HG03521 (cell line): ENCODE measurements around the gene ADAMTS16.
"Not testable (repeated sequence)": the region's sequence is repeated elsewhere in the genome, so short reads cannot be mapped to it uniquely, and the experiment has no call there.

Experiments
- ATAC-seq: cut with Tn5 transposase; IDR thresholded peaks from one replicate; pipeline ENCODE4 v1.9.1; 2021; ENCODE audit warnings: mild to moderate bottlenecking, moderate library complexity; ENCODE audit not compliant: unreplicated experiment

The ADAMTS16 gene

DNA sequence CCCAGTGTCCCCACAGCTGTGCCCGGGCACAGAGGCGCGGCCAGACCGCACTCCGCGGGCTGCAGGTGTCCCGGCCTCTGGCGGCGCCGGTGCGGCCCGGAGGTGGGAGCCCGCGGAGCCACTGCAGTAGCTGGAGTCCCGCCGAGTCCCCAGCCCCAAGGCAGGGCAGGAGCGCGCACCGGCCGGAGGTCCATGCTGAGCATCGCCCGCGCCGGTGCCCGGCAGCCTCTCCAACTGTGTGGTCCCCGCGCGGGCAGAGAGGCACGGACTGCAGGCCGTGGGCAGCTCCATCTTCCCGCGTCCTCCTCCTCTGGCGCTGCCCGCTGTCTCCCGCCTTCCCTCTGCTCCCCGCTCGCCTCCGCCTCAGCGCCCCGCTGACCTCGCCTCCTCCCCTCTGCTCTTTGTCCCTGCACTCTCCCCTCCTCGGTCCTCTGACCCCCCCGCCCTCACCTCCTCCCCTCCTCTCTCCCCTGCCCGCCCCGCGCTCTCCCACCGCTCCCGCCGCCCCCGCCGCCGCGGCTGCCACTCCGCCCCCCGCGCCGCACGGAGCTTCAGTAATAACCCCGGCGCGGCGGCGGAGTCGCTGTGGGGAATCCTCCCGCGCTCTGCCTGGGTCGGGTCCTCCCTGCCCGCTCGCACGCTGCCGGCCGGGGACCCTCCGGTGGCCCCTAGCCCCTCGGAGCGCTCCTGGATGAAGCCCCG lies at the start of gene ADAMTS16:
Gene ADAMTS16 (plus strand): TSS at position 554 of the 702 bp plus-strand sequence. CDS start 138 bp downstream, at position 692.
- ATAC-seq: no peak

DNA sequence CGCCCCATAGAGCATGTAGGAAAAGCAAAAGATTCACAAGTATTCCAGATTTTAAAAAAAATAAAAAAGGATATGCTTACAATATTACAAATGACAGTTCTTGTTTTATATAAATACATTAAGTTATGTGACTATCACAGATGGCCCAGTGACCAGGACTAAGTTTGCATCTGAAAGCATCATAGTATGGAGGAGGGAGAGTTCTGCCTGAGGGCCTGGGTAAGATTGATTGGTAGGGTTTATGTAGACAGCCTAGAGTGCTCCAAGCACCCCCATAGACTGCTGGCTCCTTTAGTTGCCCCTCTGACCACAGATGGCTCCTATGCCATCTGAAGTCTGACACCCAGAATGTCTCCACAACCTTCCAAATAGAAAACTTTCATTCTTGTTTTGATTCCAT lies 48.0 kb upstream of the ADAMTS16 start:
- no peak for ATAC-seq

DNA sequence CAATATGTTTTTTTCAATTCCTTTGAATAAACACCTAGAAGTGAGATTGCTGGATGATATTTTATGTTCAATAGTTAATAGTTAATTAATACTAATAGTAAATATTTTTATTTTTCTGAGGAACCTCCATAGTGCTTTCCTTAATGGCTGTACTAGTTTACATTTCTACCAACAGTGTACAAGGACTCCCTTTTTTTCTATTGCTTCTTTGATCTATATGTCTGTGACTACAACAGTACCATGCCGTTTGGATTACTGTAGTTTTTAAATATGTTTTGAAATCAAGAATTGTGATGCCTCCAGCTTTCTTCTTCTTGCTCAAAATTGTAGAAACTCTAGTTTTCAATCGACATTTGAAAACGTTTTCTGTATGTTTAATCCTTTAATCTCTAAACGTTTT lies 39.5 kb upstream of the ADAMTS16 start:
- ATAC-seq: no peak

GRCh38 chr5:5101676-5102075 lies 38.5 kb upstream of the ADAMTS16 start:
- no peak for ATAC-seq

DNA sequence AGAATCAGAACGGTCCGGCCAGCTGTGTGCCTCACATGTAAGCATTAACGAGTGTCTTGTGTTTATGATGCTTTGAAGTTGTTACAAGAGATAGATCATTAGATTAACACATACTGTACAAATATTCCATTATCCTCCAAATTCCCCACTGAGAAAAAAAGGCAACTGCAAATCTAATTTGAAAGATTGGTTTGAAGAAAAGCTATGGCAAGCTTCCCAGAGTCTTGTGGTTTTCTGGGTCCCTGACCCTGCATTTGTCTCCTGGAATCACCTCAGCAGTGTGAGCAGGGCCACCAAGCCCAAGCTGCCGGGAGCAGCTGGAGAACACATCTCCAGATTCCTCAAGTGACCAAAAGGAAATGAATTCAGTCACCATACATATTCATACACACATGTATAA lies 36.9 kb upstream of the ADAMTS16 start:
- no peak for ATAC-seq

- no peak for ATAC-seq
Observed at GRCh38 chr5:5104550-5104949, 35.6 kb upstream of the ADAMTS16 start.

GRCh38 chr5:5105531-5105930 lies 34.6 kb upstream of the ADAMTS16 start:
- ATAC-seq: no peak

GRCh38 chr5:5116956-5117355 lies 23.2 kb upstream of the ADAMTS16 start:
- no peak for ATAC-seq

DNA sequence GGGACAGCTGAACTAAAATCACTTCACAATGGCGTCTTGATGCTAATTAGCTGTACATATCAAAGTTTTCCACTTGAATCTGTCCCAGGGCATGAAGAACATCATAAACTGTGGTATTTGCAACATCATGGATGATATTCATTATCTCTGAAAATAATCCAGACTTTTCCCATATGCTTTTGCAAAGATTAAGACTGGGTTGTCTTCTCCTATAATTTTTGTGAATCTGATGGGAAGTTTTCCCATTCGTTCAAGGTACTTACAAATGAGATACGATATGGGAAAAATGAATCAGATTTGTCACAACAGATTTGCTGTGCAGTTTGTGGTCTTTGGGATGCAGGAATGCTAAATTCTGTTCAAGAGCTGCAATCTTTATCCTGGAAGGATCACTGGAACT lies 17.4 kb upstream of the ADAMTS16 start:
- no peak for ATAC-seq

DNA sequence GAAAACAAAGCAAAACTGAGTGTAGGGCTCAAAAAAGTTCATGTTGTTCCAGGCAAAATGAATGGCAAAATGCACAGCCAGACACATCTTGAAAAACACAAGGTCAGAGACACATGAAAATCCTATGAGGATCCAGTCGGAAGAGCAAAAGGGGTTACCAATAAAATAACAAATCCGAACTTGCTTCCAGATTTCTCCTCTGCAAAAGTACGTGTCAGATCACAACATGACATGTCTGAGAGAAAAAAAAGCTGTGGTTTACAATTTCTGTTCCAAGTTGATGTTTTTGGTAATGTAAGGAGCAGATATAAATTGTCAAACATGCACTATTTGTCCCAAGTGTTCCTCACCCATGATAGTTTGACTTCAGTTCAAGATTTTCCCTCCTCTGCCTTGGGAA lies 15.9 kb upstream of the ADAMTS16 start:
- no peak for ATAC-seq

DNA sequence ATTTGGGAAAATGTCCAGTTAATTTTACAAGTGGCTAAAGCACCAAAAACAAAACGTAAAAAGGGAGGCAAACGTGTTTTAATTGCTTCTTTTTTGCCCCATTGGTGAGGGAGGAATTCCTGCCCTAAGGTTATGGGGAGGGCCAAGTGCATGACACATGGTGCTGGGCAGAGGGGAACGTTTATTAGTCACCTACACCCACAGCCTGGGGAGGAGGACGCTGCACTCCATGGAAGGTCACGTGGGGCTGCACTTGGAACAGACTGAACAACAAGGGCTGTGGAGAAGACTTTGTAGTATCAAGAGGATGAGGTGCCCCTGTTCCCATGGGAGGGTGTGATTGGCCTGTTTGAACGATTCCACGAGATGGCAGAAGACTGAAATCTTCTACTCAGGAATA lies 13.7 kb upstream of the ADAMTS16 start:
- no peak for ATAC-seq

DNA sequence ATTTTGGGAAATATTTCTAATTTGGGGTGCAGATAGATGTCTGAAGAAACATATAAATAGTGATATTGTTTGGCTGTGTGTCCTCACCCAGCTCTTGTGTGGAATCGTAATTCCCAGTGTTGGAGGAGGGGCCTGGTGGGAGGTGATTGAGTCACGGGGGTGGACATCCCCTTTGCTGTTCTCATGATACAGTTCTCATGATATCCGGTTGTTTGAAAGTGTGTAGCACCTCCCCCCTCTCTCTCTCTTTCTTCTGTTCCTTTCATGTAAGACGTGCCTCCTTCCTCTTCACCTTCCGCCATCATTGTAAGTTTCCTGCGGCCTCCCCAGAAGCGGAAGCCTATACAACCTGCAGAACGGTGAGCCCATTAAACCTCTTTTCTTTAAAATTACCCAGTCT lies 11.4 kb upstream of the ADAMTS16 start:
- ATAC-seq: no peak

DNA sequence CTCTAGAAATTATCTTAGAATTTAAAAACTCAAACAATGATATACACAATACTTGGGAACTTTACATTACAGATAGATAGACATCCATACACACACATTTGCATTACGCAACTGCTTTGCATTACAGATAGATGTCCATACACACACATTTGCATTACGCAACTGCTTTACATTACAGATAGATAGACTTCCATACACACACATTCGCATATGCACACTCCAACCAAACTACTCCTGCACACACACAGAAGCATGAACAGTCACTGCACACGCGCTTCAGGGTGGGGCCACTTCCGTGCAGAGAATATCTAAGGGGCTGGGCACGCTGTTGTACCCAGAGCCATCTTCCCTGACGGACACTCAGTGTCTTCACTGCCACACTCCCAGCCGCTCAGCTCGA lies 7.9 kb upstream of the ADAMTS16 start:
- no peak for ATAC-seq

DNA sequence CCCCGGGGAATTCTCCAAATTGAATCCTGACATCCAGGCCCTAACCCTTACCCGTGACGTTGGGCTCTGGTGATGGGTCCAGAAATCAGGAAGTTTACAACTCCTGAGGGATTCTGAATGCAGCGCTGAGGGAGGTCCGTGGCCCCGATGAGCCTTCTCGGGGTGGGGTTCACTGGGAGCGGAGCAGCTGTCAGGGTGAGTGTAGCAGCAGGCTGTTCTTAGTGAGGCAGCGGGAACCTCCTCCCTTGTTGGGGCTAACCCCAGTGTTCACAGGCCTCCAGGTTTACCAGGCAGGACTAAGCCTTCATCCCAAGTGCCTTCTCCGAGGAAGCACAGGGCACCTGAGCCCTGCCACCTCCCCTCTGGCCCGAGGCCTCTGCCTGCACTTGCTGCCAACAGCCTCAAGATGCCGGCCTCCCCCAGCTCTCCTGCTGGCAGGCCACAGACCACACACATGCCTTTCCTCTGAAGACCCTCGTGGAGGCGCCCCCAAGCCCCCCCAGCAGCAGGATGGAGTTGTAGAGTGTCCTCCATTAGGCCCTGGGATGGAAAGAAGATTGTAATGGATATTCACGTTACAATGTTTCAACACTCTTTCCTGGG lies 7.3 kb upstream of the ADAMTS16 start:
- no peak for ATAC-seq

GRCh38 chr5:5134107-5134506 lies 6.0 kb upstream of the ADAMTS16 start:
- ATAC-seq: no peak

- no peak for ATAC-seq
Observed at GRCh38 chr5:5135957-5136676, 4.0 kb upstream of the ADAMTS16 start.

- not testable (repeated sequence) for ATAC-seq
Observed at GRCh38 chr5:5137851-5138250, 2.3 kb upstream of the ADAMTS16 start.

GRCh38 chr5:5139336-5139776 lies 774 bp upstream of the ADAMTS16 start:
- ATAC-seq: no peak

DNA sequence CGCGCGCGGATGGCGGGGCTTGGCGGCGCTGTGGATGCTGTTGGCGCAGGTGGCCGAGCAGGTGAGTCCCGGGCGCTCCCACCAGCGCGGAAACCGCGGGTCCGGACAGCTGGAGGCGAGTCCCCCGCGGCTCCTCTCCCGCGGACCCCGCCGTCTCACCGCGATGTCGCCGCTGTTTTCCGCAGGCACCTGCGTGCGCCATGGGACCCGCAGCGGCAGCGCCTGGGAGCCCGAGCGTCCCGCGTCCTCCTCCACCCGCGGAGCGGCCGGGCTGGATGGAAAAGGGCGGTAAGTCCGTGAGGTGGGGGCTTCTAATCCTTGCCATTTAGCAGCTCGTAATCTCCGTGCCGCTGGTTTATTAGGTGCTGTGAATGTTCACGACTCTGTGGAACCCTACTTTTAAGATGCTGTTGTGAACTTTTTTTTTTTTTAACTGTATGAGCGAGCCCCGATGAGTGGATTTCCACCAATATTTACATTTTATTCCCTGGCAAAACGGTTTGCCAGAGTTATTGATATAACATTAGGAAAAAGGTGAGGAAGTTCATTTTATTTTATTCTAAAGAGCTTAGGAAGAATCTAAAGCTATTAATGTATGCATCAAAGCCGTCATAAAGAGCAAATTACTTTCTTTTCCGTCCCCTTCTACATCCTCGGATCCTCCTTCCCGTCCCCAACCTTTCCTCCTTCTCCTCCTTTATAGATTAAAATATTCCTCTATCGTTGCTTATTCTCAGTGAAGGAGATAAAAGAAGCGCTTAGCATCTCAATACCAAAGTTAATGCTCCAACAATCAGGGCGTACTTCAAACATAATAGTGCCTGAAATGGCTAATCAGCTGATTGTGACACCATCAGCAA lies 579 bp downstream of the ADAMTS16 start:
- ATAC-seq: no peak

- ATAC-seq: no peak
Observed at GRCh38 chr5:5141339-5141599, 1.1 kb downstream of the ADAMTS16 start.
